ENCODE results near the gene MAGI3.

DNA sequence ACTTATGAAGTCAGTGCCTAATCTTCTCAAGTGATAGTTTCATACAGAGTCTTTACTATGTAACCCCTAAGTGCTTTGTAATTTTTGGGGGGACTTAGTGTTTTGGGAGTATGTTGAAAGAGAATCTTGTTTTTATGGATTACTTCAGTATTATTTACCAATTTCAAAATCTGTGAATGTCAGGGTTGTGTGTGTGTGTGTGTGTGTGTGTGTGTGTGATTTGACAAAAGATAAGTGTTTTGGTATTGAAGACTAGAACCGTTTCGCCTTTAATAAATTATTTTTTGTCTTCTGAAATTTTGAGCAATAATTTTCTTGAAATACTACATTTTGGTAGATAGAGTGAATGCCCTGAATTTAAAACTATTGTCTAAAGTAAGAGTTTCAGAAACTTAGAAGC is 5.8 kb downstream of the MAGI3 start:
- TF ChIP-seq, protein P1, sequence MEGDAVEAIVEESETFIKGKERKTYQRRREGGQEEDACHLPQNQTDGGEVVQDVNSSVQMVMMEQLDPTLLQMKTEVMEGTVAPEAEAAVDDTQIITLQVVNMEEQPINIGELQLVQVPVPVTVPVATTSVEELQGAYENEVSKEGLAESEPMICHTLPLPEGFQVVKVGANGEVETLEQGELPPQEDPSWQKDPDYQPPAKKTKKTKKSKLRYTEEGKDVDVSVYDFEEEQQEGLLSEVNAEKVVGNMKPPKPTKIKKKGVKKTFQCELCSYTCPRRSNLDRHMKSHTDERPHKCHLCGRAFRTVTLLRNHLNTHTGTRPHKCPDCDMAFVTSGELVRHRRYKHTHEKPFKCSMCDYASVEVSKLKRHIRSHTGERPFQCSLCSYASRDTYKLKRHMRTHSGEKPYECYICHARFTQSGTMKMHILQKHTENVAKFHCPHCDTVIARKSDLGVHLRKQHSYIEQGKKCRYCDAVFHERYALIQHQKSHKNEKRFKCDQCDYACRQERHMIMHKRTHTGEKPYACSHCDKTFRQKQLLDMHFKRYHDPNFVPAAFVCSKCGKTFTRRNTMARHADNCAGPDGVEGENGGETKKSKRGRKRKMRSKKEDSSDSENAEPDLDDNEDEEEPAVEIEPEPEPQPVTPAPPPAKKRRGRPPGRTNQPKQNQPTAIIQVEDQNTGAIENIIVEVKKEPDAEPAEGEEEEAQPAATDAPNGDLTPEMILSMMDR (conservative IDR thresholded peaks at IDR 0.05; ENCODE audit: low read length), result no peak
- no peak for TF ChIP-seq EZH2phosphoT487 (IDR thresholded peaks at IDR 0.05; ENCODE audit: borderline replicate concordance)

Data from Loucy (cell line).